ENCODE results near the gene TBCEL.

TBCEL gene

GRCh38 chr11:120977266-120978137, 46.4 kb upstream of the TBCEL start:
- Histone ChIP-seq H4K20me1 (ENCODE audit: low read depth, low read length) (no peaks in the 10 kb centered on the region), H3K27ac (ENCODE audit: low read depth, low read length) (no peak overlapping the region), H3K27me3 (ENCODE audit: low read length) (no peaks in the 10 kb centered on the region), H2AFZ (ENCODE audit: low read depth, low read length, severe bottlenecking) (no peak overlapping the region), H3K9ac (ENCODE audit: low read length) (no peak overlapping the region), H3K79me2 (ENCODE audit: insufficient read depth, low read length) (no peaks in the 10 kb centered on the region), H3K36me3 (ENCODE audit: low read length) (no peaks in the 10 kb centered on the region), H3K4me2 (ENCODE audit: low read depth, low read length, poor library complexity, severe bottlenecking) (no peak overlapping the region), H3K9me3 (ENCODE audit: insufficient read depth, low read length) (no peaks in the 10 kb centered on the region), H3K4me3 (ENCODE audit: insufficient read depth, low read length, poor library complexity, severe bottlenecking) (no peak overlapping the region), H3F3A (ENCODE audit: insufficient read depth) (no peaks in the 10 kb centered on the region), H3K9me2 (replicated peaks; ENCODE audit: insufficient read depth, low read length) (no peaks in the 10 kb centered on the region)
- no peak for TF ChIP-seq EZH2phosphoT487 (conservative IDR thresholded peaks at IDR 0.05; ENCODE audit: low read length)
- no peak for TF ChIP-seq CTCF (IDR thresholded peaks at IDR 0.05; ENCODE audit: insufficient read depth, low read length, poor library complexity, severe bottlenecking)

- Histone ChIP-seq H4K20me1 (ENCODE audit: low read depth, low read length) (no peaks in the 10 kb centered on the region), H2AFZ (ENCODE audit: low read depth, low read length, severe bottlenecking) (no peak overlapping the region), H3K9me2 (replicated peaks; ENCODE audit: insufficient read depth, low read length) (no peaks in the 10 kb centered on the region), H3K27me3 (ENCODE audit: low read length) (no peaks in the 10 kb centered on the region), H3K36me3 (ENCODE audit: low read length) (no peaks in the 10 kb centered on the region), H3F3A (ENCODE audit: insufficient read depth) (no peaks in the 10 kb centered on the region), H3K79me2 (ENCODE audit: insufficient read depth, low read length) (no peaks in the 10 kb centered on the region), H3K9ac (ENCODE audit: low read length) (no peak overlapping the region), H3K27ac (ENCODE audit: low read depth, low read length) (no peak overlapping the region), H3K4me2 (ENCODE audit: low read depth, low read length, poor library complexity, severe bottlenecking) (no peak overlapping the region), H3K4me3 (ENCODE audit: insufficient read depth, low read length, poor library complexity, severe bottlenecking) (no peak overlapping the region), H3K9me3 (ENCODE audit: insufficient read depth, low read length) (no peaks in the 10 kb centered on the region)
- TF ChIP-seq EZH2phosphoT487 (conservative IDR thresholded peaks at IDR 0.05; ENCODE audit: low read length) (no peak), CTCF (IDR thresholded peaks at IDR 0.05; ENCODE audit: insufficient read depth, low read length, poor library complexity, severe bottlenecking) (no peak)
Measured at GRCh38 chr11:120978701-120979100, 45.2 kb upstream of the TBCEL start.

GRCh38 chr11:120985718-120986569, 38.0 kb upstream of the TBCEL start:
- no peaks in the 10 kb centered on the region for H3F3A ChIP-seq (ENCODE audit: insufficient read depth)
- no peaks in the 10 kb centered on the region for H3K9me3 ChIP-seq (ENCODE audit: insufficient read depth, low read length)
- H3K36me3 ChIP-seq (ENCODE audit: low read length): no peaks in the 10 kb centered on the region
- H4K20me1 ChIP-seq (ENCODE audit: low read depth, low read length): no peaks in the 10 kb centered on the region
- H3K4me3 ChIP-seq (ENCODE audit: insufficient read depth, low read length, poor library complexity, severe bottlenecking): no peak overlapping the region
- no peak overlapping the region for H3K4me2 ChIP-seq (ENCODE audit: low read depth, low read length, poor library complexity, severe bottlenecking)
- no peak for TF ChIP-seq CTCF (IDR thresholded peaks at IDR 0.05; ENCODE audit: insufficient read depth, low read length, poor library complexity, severe bottlenecking)
- no peak for TF ChIP-seq EZH2phosphoT487 (conservative IDR thresholded peaks at IDR 0.05; ENCODE audit: low read length)
- no peaks in the 10 kb centered on the region for H3K79me2 ChIP-seq (ENCODE audit: insufficient read depth, low read length)
- no peaks in the 10 kb centered on the region for H3K27me3 ChIP-seq (ENCODE audit: low read length)
- H3K27ac ChIP-seq (ENCODE audit: low read depth, low read length): no peak overlapping the region
- no peaks in the 10 kb centered on the region for H3K9me2 ChIP-seq (replicated peaks; ENCODE audit: insufficient read depth, low read length)
- H3K9ac ChIP-seq (ENCODE audit: low read length): no peak overlapping the region
- H2AFZ ChIP-seq (ENCODE audit: low read depth, low read length, severe bottlenecking): no peak overlapping the region

All from SU-DHL-6 (cell line).